ENCODE measurements around the gene NLRP6. TPM values are rescaled to one million over a fixed set of nuclear protein-coding genes. Genes with fewer than 3 reads are reported as not detected.
"Not testable (repeated sequence)": the region's sequence is repeated elsewhere in the genome, so short reads cannot be mapped to it uniquely, and the experiment has no call there.

NLRP6 gene
- total RNA-seq, 1 donor from 2014 or later, result not detected

GRCh38 chr11:325796-326591, 47.8 kb downstream of the NLRP6 start:
- no peak for DNase-seq

GRCh38 chr11:326592-326841, 48.3 kb downstream of the NLRP6 start:
- DNase-seq, result no peak

- DNase-seq, result peak; percentile 91
Observed at GRCh38 chr11:326842-327580, 48.8 kb downstream of the NLRP6 start.

GRCh38 chr11:327581-327923, 49.3 kb downstream of the NLRP6 start:
- no peak for DNase-seq

- DNase-seq, result no peak
Observed at GRCh38 chr11:328012-328411, 49.8 kb downstream of the NLRP6 start.

GRCh38 chr11:328516-329100, 50.4 kb downstream of the NLRP6 start:
- not testable (repeated sequence) for DNase-seq

- DNase-seq, result no peak
Observed at GRCh38 chr11:329886-330253, 51.7 kb downstream of the NLRP6 start.

GRCh38 chr11:330307-330693, 52.1 kb downstream of the NLRP6 start:
- no peak for DNase-seq

GRCh38 chr11:330694-331357, 52.6 kb downstream of the NLRP6 start:
- DNase-seq, result no peak

- DNase-seq, result no peak
Observed at GRCh38 chr11:331358-332060, 53.3 kb downstream of the NLRP6 start.

- DNase-seq, result no peak
Observed at GRCh38 chr11:332651-333480, 54.7 kb downstream of the NLRP6 start.

GRCh38 chr11:333616-334263, 55.5 kb downstream of the NLRP6 start:
- DNase-seq, result not testable (repeated sequence)

GRCh38 chr11:334264-334994, 56.2 kb downstream of the NLRP6 start:
- DNase-seq, result no peak

Other genes starting within 250 kb of the NLRP6 start
- gene SCGB1C1, start 85.3 kb upstream of the NLRP6 start, total RNA-seq, result not detected in 2 replicates
- 13.4 and 17.3 TPM in 2 replicates for gene BET1L, start 71.0 kb upstream of the NLRP6 start, total RNA-seq
- gene RIC8A, start 70.7 kb upstream of the NLRP6 start, total RNA-seq, result 127 and 140 TPM in 2 replicates
- 7.1 and 9.0 TPM in 2 replicates for gene SIRT3, start 42.1 kb upstream of the NLRP6 start, total RNA-seq
- 160 and 183 TPM in 2 replicates for gene PSMD13, start 41.4 kb upstream of the NLRP6 start, total RNA-seq
- gene PGGHG, start 10.7 kb downstream of the NLRP6 start, total RNA-seq, result 15.1 and 28.4 TPM in 2 replicates
- not detected in 2 replicates for gene IFITM5, start 21.1 kb downstream of the NLRP6 start, total RNA-seq
- 69.8 and 135 TPM in 2 replicates for gene IFITM2, start 29.4 kb downstream of the NLRP6 start, total RNA-seq
- gene IFITM1, start 35.6 kb downstream of the NLRP6 start, total RNA-seq, result 0.37 and 3.4 TPM in 2 replicates
- gene IFITM3, start 42.5 kb downstream of the NLRP6 start, total RNA-seq, result 41.4 and 80.2 TPM in 2 replicates
- gene B4GALNT4, start 91.1 kb downstream of the NLRP6 start, total RNA-seq, result 0.42 and 5.6 TPM in 2 replicates
- gene PKP3, start 115.8 kb downstream of the NLRP6 start, total RNA-seq, result 0.09 and 0.68 TPM in 2 replicates
- 43.2 and 52.2 TPM in 2 replicates for gene SIGIRR, start 136.6 kb downstream of the NLRP6 start, total RNA-seq
- gene ANO9, start 163.6 kb downstream of the NLRP6 start, total RNA-seq, result 0.42 and 10.7 TPM in 2 replicates
- 34.5 and 50.2 TPM in 2 replicates for gene PTDSS2, start 171.9 kb downstream of the NLRP6 start, total RNA-seq
- gene RNH1, start 228.8 kb downstream of the NLRP6 start, total RNA-seq, result 257 and 310 TPM in 2 replicates

All from dermis blood vessel endothelial cell (primary cell).